CD4-positive, alpha-beta T cell treated with Interleukin-2 at 100 ng/mL for 4 hours (primary cell): ENCODE data around the gene CEP78.

Experiments used
- DNase-seq: peaks from one replicate; pipeline ENCODE4 v3.0.0-alpha.2; 2020; ENCODE audit warnings: low spot score

The CEP78 gene

GRCh38 chr9:78288214-78288892 is 52.5 kb downstream of the CEP78 start:
- no peak for DNase-seq

- no peak for DNase-seq
These were observed 53.6 kb downstream of the CEP78 start for GRCh38 chr9:78289474-78289873.

GRCh38 chr9:78291240-78291925 is 55.5 kb downstream of the CEP78 start:
- no peak for DNase-seq

- DNase-seq, result no peak
These were observed 56.2 kb downstream of the CEP78 start for GRCh38 chr9:78292026-78292425.

- no peak for DNase-seq
These were observed 57.0 kb downstream of the CEP78 start for GRCh38 chr9:78292716-78293497.

GRCh38 chr9:78294290-78295176 is 58.7 kb downstream of the CEP78 start:
- no peak for DNase-seq

- no peak for DNase-seq
These were observed 59.3 kb downstream of the CEP78 start for GRCh38 chr9:78295177-78295575.

- DNase-seq, result no peak
These were observed 59.9 kb downstream of the CEP78 start for GRCh38 chr9:78295731-78296130.

GRCh38 chr9:78296201-78296892 is 60.5 kb downstream of the CEP78 start:
- no peak for DNase-seq

- peak; percentile 91 for DNase-seq
These were observed 61.2 kb downstream of the CEP78 start, which contains the start of gene PSAT1 for GRCh38 chr9:78296893-78297671. TSS of gene PSAT1 (plus strand) at chr9:78297125. CDS start at chr9:78297211, 86 bp downstream.

GRCh38 chr9:78297672-78297961 is 61.7 kb downstream of the CEP78 start:
- DNase-seq, result no peak

GRCh38 chr9:78298046-78298765 is 62.3 kb downstream of the CEP78 start:
- no peak for DNase-seq

GRCh38 chr9:78300209-78300608 is 64.3 kb downstream of the CEP78 start:
- no peak for DNase-seq

- DNase-seq, result no peak
These were observed 65.6 kb downstream of the CEP78 start for GRCh38 chr9:78301466-78301865.

GRCh38 chr9:78303377-78304062 is 67.6 kb downstream of the CEP78 start:
- no peak for DNase-seq

- DNase-seq, result no peak
These were observed 68.5 kb downstream of the CEP78 start for GRCh38 chr9:78304357-78304756.

- no peak for DNase-seq
These were observed 70.6 kb downstream of the CEP78 start for GRCh38 chr9:78306222-78307076.

GRCh38 chr9:78307360-78307759 is 71.5 kb downstream of the CEP78 start:
- no peak for DNase-seq
